ENCODE data around the gene AGPS.

GRCh38 chr2:177379354-177379753 is 13.2 kb upstream of the AGPS start:
- TF ChIP-seq CTCF (IDR thresholded peaks at IDR 0.05), result no peak
- no peak for TF ChIP-seq GATA2 (CRISPR knock-in tag; IDR thresholded peaks at IDR 0.05)
- TF ChIP-seq USF2 (IDR thresholded peaks at IDR 0.05; ENCODE audit: borderline replicate concordance, low read depth, low read length), result no peak
- no peak for TF ChIP-seq GABPA (IDR thresholded peaks at IDR 0.05; ENCODE audit: low read depth)
- no peak for TF ChIP-seq REST (IDR thresholded peaks at IDR 0.05; ENCODE audit: low read depth, low read length)
- TF ChIP-seq POLR2AphosphoS5 (IDR thresholded peaks at IDR 0.05; ENCODE audit: low read depth, low read length), result no peak
- TF ChIP-seq NFIC (IDR thresholded peaks at IDR 0.05; ENCODE audit: borderline replicate concordance), result no peak
- TF ChIP-seq RCOR1 (IDR thresholded peaks at IDR 0.05; ENCODE audit: low read length), result no peak

Measured in SK-N-SH (cell line).